Spleen (tissue), 11 donors: ENCODE data around the gene PPDPF. TPM values are rescaled to one million over a fixed set of nuclear protein-coding genes. Genes with fewer than 3 reads are reported as not detected.

Source experiments
- DNase-seq: peaks from one replicate; pipeline ENCODE4 v3.0.0-alpha.2; 2020
- H3K27ac ChIP-seq, 8 donors: fragments of 200-600 bp; sonication (generic) in 7 of 8; 1 replicate in 4 of 8; 2 replicates in 4 of 8; pipeline versions ENCODE4 v1.5.0 to v1.8.0; 2016 to 2021; ENCODE audit warnings: inconsistent platforms in 4 of 8, mild to moderate bottlenecking in 4 of 8, moderate library complexity in 1 of 8
- H3K27me3 ChIP-seq, 7 donors: fragments of 200-600 bp; sonication (generic) in 6 of 7; replicated peaks in 1 of 7; 1 replicate in 4 of 7; 2 replicates in 3 of 7; pipeline versions ENCODE4 v1.5.0 to v1.8.0; 2016 to 2021; ENCODE audit warnings: inconsistent platforms in 3 of 7, mild to moderate bottlenecking in 1 of 7
- H3K36me3 ChIP-seq, 6 donors: fragments of 200-600 bp; sonication (generic) in 5 of 6; 1 replicate in 4 of 6; 2 replicates in 2 of 6; pipeline versions ENCODE4 v1.5.0 to v1.8.0; 2016 to 2021; ENCODE audit warnings: inconsistent platforms in 2 of 6
- H3K4me1 ChIP-seq, 6 donors: fragments of 200-600 bp; sonication (generic) in 5 of 6; 1 replicate in 3 of 6; 2 replicates in 3 of 6; pipeline versions ENCODE4 v1.5.0 to v1.8.0; 2016 to 2021; ENCODE audit warnings: inconsistent platforms in 3 of 6
- H3K4me3 ChIP-seq, 8 donors: fragments of 200-600 bp; sonication (generic) in 7 of 8; 1 replicate in 4 of 8; 2 replicates in 4 of 8; pipeline versions ENCODE4 v1.5.0 to v1.8.0; 2016 to 2021; ENCODE audit warnings: inconsistent platforms in 4 of 8, mild to moderate bottlenecking in 4 of 8, moderate library complexity in 2 of 8
- H3K9me3 ChIP-seq, 8 donors: fragments of 200-600 bp; sonication (generic) in 7 of 8; 1 replicate in 4 of 8; 2 replicates in 4 of 8; pipeline versions ENCODE4 v1.5.0 to v1.8.0; 2016 to 2021; ENCODE audit warnings: inconsistent platforms in 4 of 8
- CTCF ChIP-seq, 11 experiments: fragments of 200-600 bp in 7 of 11; fragments of 450-650 bp in 4 of 11; sonication (generic) in 4 of 11; IDR thresholded peaks in 8 of 11; conservative IDR thresholded peaks in 3 of 11; 1 replicate in 7 of 11; 2 replicates in 4 of 11; pipeline versions ENCODE4 v1.4.0 to v1.8.0; 2016 to 2021; ENCODE audit warnings: antibody characterized with exemption in 11 of 11, inconsistent platforms in 4 of 11, mild to moderate bottlenecking in 1 of 11
- POLR2A ChIP-seq, 3 donors: fragments of 450-650 bp; IDR thresholded peaks; one replicate each; pipeline ENCODE4 v1.5.1; 2017; ENCODE audit warnings: antibody characterized with exemption in 3 of 3, mild to moderate bottlenecking in 1 of 3
- POLR2AphosphoS5 ChIP-seq, 3 donors: sonication (generic); formaldehyde crosslinking; IDR thresholded peaks; one replicate each; pipeline ENCODE4 v1.5.1; 2017; ENCODE audit warnings: antibody characterized with exemption in 3 of 3
- WGBS, 5 donors: extraction: QIAGEN DNeasy Blood & Tissue Kit in 3 of 5; methylation state at CpG; one replicate each; pipeline versions ENCODE4 v1.1.5 to v1.1.7; 2013 to 2018; 5-methylcytosine and 5-hydroxymethylcytosine counted together
- intact Hi-C: fragments of 100-400 bp; cut with DNase I; formaldehyde crosslinking; loops from one replicate; pipeline ENCODE4 v1.15.0; 2023; ENCODE audit warnings: low total_unique reads
- polyA plus RNA-seq, 3 donors: library from polyadenylated mRNA; stranded (reverse); fragments of 200-250 nt; gene quantifications; one replicate each; pipeline ENCODE4 v1.2.1, GENCODE V29; 2013
- total RNA-seq, 7 donors: library from RNA; depleted of rRNA in 3 of 7; stranded (reverse); fragments of >200 nt in 3 of 7; fragmentation: NEBNext Ultra II Directional in 4 of 7; extraction: Animal tissue kit (Norgen Biotek cat#: 25700) in 4 of 7; gene quantifications; one replicate each; pipeline versions ENCODE4 v1.1.0 to v1.2.1, GENCODE V29; 2016 to 2021
- donor health status: healthy with polysubstance abuse.
- donor health status: DM: no; HTN: no; CAD: no; lungs with moderate emphysema.
- donor health status: DM: no; HTN: no; CAD: no.
- donor health status: Bipolar disorder and iron deficiency.
- donor health status: healthy.
- donor health status: DM: no; HTN: no; CAD: no.
- donor health status: DM: yes; HTN: yes; CAD: no.

Gene PPDPF
- total and polyA plus RNA-seq, 10 donors = 68.8 to 275 (median 124) TPM

- TF ChIP-seq CTCF (IDR thresholded peaks at IDR 0.05 in 8 of 11, conservative IDR thresholded peaks at IDR 0.05 in 3 of 11) (no peak), POLR2A (IDR thresholded peaks at IDR 0.05) (no peak), POLR2AphosphoS5 (IDR thresholded peaks at IDR 0.05) (no peak)
- no peak overlapping the region for H3K27ac ChIP-seq
- no peaks in the 10 kb centered on the region for H3K36me3 ChIP-seq
- WGBS, 5 donors = 83 to 98% (median 85%) methylated on average over 8 to 24 of the region's 24 CpGs
- peaks cover 0 to 91% (median 44%) of the 10 kb centered on the region in 7 donors for H3K27me3 ChIP-seq
- intact Hi-C loops = no loop called here
- H3K4me1 ChIP-seq = peaks cover 5 to 42% (median 30%) of the 10 kb centered on the region in 6 donors
- DNase-seq = no peak
- H3K4me3 ChIP-seq = no peak overlapping the region
- H3K9me3 ChIP-seq = peaks cover 0 to 15% (median 13%) of the 10 kb centered on the region in 8 donors
Measured at GRCh38 chr20:63500151-63500901, 20.2 kb upstream of the PPDPF start.

- intact Hi-C loops = no loop called here
- Histone ChIP-seq H3K4me3 (no peak overlapping the region), H3K36me3 (no peaks in the 10 kb centered on the region), H3K9me3 (peaks cover 0 to 21% (median 17%) of the 10 kb centered on the region in 8 donors), H3K27ac (no peak overlapping the region), H3K27me3 (peaks cover 0 to 89% (median 44%) of the 10 kb centered on the region in 7 donors), H3K4me1 (peaks cover 5 to 37% (median 26%) of the 10 kb centered on the region in 6 donors)
- TF ChIP-seq POLR2AphosphoS5 (IDR thresholded peaks at IDR 0.05) (no peak), POLR2A (IDR thresholded peaks at IDR 0.05) (no peak), CTCF (IDR thresholded peaks at IDR 0.05 in 8 of 11, conservative IDR thresholded peaks at IDR 0.05 in 3 of 11) (no peak)
- no peak for DNase-seq
- 84 to 86% (median 85%) methylated on average over 23 to 27 of the region's 27 CpGs for WGBS, 5 donors
Measured at GRCh38 chr20:63500902-63501817, 19.4 kb upstream of the PPDPF start.

GRCh38 chr20:63501818-63502670, 18.5 kb upstream of the PPDPF start:
- H3K4me1 ChIP-seq = peaks cover 0 to 28% (median 20%) of the 10 kb centered on the region in 6 donors
- peaks cover 0 to 89% (median 37%) of the 10 kb centered on the region in 7 donors for H3K27me3 ChIP-seq
- peaks cover 0 to 21% (median 17%) of the 10 kb centered on the region in 8 donors for H3K9me3 ChIP-seq
- TF ChIP-seq POLR2AphosphoS5 (IDR thresholded peaks at IDR 0.05) = no peak
- no peak for TF ChIP-seq CTCF (IDR thresholded peaks at IDR 0.05 in 8 of 11, conservative IDR thresholded peaks at IDR 0.05 in 3 of 11)
- no peak for TF ChIP-seq POLR2A (IDR thresholded peaks at IDR 0.05)
- no peak overlapping the region for H3K27ac ChIP-seq
- DNase-seq = no peak
- WGBS, 5 donors = 33 to 71% (median 40%) methylated on average over 11 to 26 of the region's 26 CpGs
- no peak overlapping the region for H3K4me3 ChIP-seq
- intact Hi-C loops = no loop called here
- H3K36me3 ChIP-seq = no peaks in the 10 kb centered on the region
